DOHH2 (cell line): ENCODE data around the gene SF3A2.
A peak's percentile ranks its signal among the peaks of the same experiment; 100 is the strongest.

Experiments
- H3F3A ChIP-seq: fragments of 200-600 bp; sonication (generic), shearing (Covaris generic); 2 replicates; pipeline ENCODE4 v1.6.0; 2016; ENCODE audit warnings: antibody characterized with exemption, mild to moderate bottlenecking; ENCODE audit not compliant: control insufficient read depth, insufficient read depth
- H3K27ac ChIP-seq: fragments of 200-600 bp; sonication (generic); 2 replicates; pipeline ENCODE4 v1.5.1; 2014; ENCODE audit warnings: low read depth, mild to moderate bottlenecking, low read length, moderate library complexity
- H3K27me3 ChIP-seq: fragments of 200-600 bp; sonication (generic); 2 replicates; pipeline ENCODE4 v1.6.1; 2014; ENCODE audit warnings: mild to moderate bottlenecking, low read length, mixed read lengths; ENCODE audit not compliant: control insufficient read depth
- H3K36me3 ChIP-seq: fragments of 200-600 bp; sonication (generic); 2 replicates; pipeline ENCODE4 v1.6.1; 2014; ENCODE audit warnings: mild to moderate bottlenecking, low read length, moderate library complexity, mixed read lengths; ENCODE audit not compliant: control insufficient read depth
- H3K4me1 ChIP-seq: fragments of 200-600 bp; sonication (generic); 2 replicates; pipeline ENCODE4 v1.6.1; 2014; ENCODE audit warnings: mild to moderate bottlenecking, low read length, mixed read lengths; ENCODE audit not compliant: control insufficient read depth
- H3K4me2 ChIP-seq: fragments of 200-600 bp; sonication (generic); 2 replicates; pipeline ENCODE4 v1.6.0; 2014; ENCODE audit warnings: mild to moderate bottlenecking, low read length, moderate library complexity
- H3K4me3 ChIP-seq: fragments of 200-600 bp; sonication (generic); 2 replicates; pipeline ENCODE4 v1.5.1; 2014; ENCODE audit warnings: mild to moderate bottlenecking, low read length, mixed read lengths
- H3K79me2 ChIP-seq: fragments of 200-600 bp; sonication (generic); 2 replicates; pipeline ENCODE4 v1.6.1; 2014; ENCODE audit warnings: mild to moderate bottlenecking, low read length, mixed read lengths; ENCODE audit not compliant: control insufficient read depth
- H3K9me2 ChIP-seq: fragments of 200-600 bp; sonication (generic); replicated peaks from 2 replicates; pipeline ENCODE4 v1.6.1; 2014; ENCODE audit warnings: mild to moderate bottlenecking, low read length, mixed read lengths; ENCODE audit not compliant: control insufficient read depth
- H3K9me3 ChIP-seq: fragments of 200-600 bp; sonication (generic); 2 replicates; pipeline ENCODE4 v1.6.1; 2014; ENCODE audit warnings: antibody characterized with exemption, low read length, mixed read lengths; ENCODE audit not compliant: control insufficient read depth, insufficient read depth
- H4K20me1 ChIP-seq: fragments of 200-600 bp; sonication (generic); 2 replicates; pipeline ENCODE4 v1.6.0; 2014; ENCODE audit warnings: low read depth, mild to moderate bottlenecking, antibody characterized with exemption, low read length, moderate library complexity; ENCODE audit not compliant: control insufficient read depth, insufficient read depth
- EZH2phosphoT487 ChIP-seq: fragments of 200-600 bp; sonication (generic); IDR thresholded peaks from 2 replicates; pipeline ENCODE4 v1.6.1; 2017; ENCODE audit warnings: borderline replicate concordance, mild to moderate bottlenecking, antibody characterized with exemption, low read length, moderate library complexity, mixed read lengths
- TF ChIP-seq, protein P1 (sequence below): fragments of 200-600 bp; sonication (generic); IDR thresholded peaks from one replicate; pipeline ENCODE4 v1.5.1; 2014; ENCODE audit warnings: antibody characterized with exemption, mild to moderate bottlenecking, low read depth, low read length; ENCODE audit not compliant: poor library complexity, severe bottlenecking

Gene SF3A2

DNA sequence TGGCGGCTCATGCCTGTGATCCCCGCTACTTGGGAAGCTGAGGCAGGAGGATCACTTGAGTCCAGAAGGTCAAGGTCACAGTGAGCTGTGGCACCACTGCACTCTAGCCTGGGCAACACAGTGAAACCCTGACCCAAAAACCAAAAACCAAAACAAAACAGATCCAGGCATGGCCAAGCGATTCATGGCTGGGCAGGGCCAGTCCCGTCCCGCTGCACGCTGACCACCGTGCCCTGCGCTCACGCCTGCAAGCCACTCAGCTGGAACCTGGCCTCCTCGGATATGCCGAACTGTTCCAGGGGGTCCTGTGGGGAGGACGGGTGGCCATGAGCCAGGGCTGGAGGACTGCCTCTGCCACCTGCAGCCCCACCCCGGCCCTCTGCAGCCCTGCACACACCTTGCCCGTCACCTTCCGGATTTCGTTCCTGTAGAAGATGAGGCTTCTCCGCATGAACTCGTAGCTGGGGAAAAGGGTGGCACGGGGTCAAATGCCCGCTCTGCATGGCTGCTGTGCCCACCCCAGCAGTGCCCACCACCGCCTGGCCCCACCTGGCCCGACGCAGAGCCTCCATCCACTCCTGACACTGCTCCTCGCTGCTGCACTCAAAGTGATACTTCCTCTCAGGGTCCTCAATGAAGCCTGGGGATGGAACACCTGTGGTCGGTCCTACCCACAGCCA, 2.9 kb upstream of the SF3A2 start:
- H3K27ac ChIP-seq: no peak overlapping the region
- H3K79me2 ChIP-seq: peaks cover 86% of the 10 kb centered on the region
- no peaks in the 10 kb centered on the region for H3K27me3 ChIP-seq
- H3K36me3 ChIP-seq: peaks cover 89% of the 10 kb centered on the region
- H3K4me3 ChIP-seq: peak overlapping the region; percentile 97
- peak overlapping the region; percentile 88 for H3K4me2 ChIP-seq
- H3K9me3 ChIP-seq: no peaks in the 10 kb centered on the region
- no peaks in the 10 kb centered on the region for H3K9me2 ChIP-seq
- peaks cover 17% of the 10 kb centered on the region for H3F3A ChIP-seq
- peaks cover 14% of the 10 kb centered on the region for H4K20me1 ChIP-seq
- TF ChIP-seq EZH2phosphoT487: no peak
- H3K4me1 ChIP-seq: peaks cover 48% of the 10 kb centered on the region

DNA sequence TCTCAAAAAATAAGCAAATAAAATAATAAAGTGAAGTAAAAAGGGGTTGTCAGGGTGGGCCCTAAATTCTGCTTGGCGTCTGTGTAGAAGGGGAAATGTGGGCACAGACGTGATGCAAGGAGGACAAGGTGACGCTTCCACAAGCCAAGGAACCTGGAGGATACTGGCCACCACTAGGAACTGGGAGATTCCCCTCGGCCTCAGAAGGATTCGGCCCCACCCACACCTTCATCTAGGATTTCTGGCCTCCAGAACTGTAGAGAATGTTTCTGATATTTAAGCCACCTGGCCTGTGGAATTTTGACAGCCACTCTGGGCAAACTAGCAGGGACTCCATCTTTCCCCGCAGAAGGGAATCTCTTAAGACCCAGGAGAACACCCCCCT, 1.6 kb upstream of the SF3A2 start:
- H3K27ac ChIP-seq: peak overlapping the region; percentile 77

DNA sequence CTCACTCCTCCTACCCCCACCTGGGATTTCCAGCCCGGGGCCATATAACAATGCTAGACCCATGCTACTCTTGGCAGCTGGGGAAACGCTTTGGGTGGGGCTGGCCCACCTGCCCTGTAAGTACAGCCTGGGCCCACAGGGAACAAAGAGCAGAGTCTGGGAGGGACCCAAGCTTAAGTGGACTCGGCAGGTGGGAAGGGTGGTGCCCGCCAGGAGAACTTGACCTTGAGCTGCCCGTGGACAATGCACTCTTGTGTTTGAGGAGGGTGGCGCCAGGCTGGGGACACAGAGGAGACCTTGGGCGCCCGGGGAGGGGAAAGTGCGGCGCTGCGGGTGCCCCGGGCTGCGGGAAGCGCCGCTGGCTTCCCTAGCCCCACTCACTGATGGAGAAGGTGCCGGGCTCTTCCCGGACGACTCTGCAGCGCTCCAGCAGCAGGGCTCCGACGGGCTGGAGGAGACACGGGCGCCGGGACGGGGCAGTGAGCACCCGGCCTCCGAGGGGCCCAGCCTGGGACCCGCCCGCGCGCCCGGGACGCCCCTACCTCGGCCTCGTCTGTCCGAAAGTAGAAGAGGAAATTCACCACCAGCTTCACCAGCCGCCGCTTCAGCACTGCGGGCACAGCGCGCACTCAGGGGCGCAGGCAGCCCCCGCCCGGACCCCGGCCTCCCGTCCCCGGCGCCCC, 1.1 kb upstream of the SF3A2 start:
- Histone ChIP-seq H3K27me3 (no peaks in the 10 kb centered on the region), H3K4me2 (peak overlapping the region; percentile 88), H3F3A (peaks cover 10% of the 10 kb centered on the region), H3K4me1 (peaks cover 58% of the 10 kb centered on the region), H3K4me3 (peak overlapping the region; percentile 97), H3K9me2 (no peaks in the 10 kb centered on the region), H3K36me3 (peaks cover 89% of the 10 kb centered on the region), H3K27ac (peak overlapping the region; percentile 77), H3K79me2 (peaks cover 94% of the 10 kb centered on the region), H3K9me3 (no peaks in the 10 kb centered on the region), H4K20me1 (peaks cover 29% of the 10 kb centered on the region)
- no peak for TF ChIP-seq EZH2phosphoT487
- TF ChIP-seq, protein P1, sequence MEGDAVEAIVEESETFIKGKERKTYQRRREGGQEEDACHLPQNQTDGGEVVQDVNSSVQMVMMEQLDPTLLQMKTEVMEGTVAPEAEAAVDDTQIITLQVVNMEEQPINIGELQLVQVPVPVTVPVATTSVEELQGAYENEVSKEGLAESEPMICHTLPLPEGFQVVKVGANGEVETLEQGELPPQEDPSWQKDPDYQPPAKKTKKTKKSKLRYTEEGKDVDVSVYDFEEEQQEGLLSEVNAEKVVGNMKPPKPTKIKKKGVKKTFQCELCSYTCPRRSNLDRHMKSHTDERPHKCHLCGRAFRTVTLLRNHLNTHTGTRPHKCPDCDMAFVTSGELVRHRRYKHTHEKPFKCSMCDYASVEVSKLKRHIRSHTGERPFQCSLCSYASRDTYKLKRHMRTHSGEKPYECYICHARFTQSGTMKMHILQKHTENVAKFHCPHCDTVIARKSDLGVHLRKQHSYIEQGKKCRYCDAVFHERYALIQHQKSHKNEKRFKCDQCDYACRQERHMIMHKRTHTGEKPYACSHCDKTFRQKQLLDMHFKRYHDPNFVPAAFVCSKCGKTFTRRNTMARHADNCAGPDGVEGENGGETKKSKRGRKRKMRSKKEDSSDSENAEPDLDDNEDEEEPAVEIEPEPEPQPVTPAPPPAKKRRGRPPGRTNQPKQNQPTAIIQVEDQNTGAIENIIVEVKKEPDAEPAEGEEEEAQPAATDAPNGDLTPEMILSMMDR: no peak

More for the DNA sequence above, 1.6 kb upstream of the SF3A2 start:
- peaks cover 13% of the 10 kb centered on the region for H3F3A ChIP-seq
- peaks cover 89% of the 10 kb centered on the region for H3K36me3 ChIP-seq
- peaks cover 52% of the 10 kb centered on the region for H3K4me1 ChIP-seq
- peak overlapping the region; percentile 88 for H3K4me2 ChIP-seq
- H3K27me3 ChIP-seq: no peaks in the 10 kb centered on the region
- TF ChIP-seq EZH2phosphoT487: no peak
- TF ChIP-seq, protein P1: no peak
- H3K79me2 ChIP-seq: peaks cover 89% of the 10 kb centered on the region
- no peaks in the 10 kb centered on the region for H3K9me2 ChIP-seq
- peaks cover 24% of the 10 kb centered on the region for H4K20me1 ChIP-seq
- peak overlapping the region; percentile 97 for H3K4me3 ChIP-seq
- H3K9me3 ChIP-seq: no peaks in the 10 kb centered on the region

DNA sequence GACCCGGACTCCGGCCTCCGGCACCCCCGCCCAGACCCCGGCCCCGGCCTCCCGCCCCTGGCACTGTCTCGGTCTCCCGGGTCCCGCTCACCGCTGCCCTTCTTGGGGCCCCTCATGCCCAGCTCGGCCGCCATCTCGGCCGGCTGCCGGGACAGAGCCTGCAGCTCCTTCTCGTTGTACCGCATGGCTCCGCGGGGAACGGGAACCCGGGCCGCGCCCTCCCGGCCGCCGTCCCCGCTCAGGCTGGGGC, 635 bp upstream of the SF3A2 start:
- no peaks in the 10 kb centered on the region for H3K9me3 ChIP-seq
- no peaks in the 10 kb centered on the region for H3K27me3 ChIP-seq
- peaks cover 89% of the 10 kb centered on the region for H3K36me3 ChIP-seq
- TF ChIP-seq, protein P1: no peak
- TF ChIP-seq EZH2phosphoT487: no peak
- peaks cover 62% of the 10 kb centered on the region for H3K4me1 ChIP-seq
- H3K27ac ChIP-seq: peak overlapping the region; percentile 77
- peaks cover 95% of the 10 kb centered on the region for H3K79me2 ChIP-seq
- H4K20me1 ChIP-seq: peaks cover 34% of the 10 kb centered on the region
- no peaks in the 10 kb centered on the region for H3K9me2 ChIP-seq
- H3K4me2 ChIP-seq: peak overlapping the region; percentile 88
- 0 out of 2 replicates have a peak, but pooled peaks cover 7% of the 10 kb centered on the region for H3F3A ChIP-seq
- H3K4me3 ChIP-seq: peak overlapping the region; percentile 97
